NCI-H345 treated with DMSO at 0.1 percent for 48 hours (cell line): ENCODE data around the gene HECW1.
A peak's percentile ranks its signal among the peaks of the same experiment; 100 is the strongest.

Experiments used
- DNase-seq: peaks from one replicate; lab custom pipeline; 2025; ENCODE audit not compliant: unreplicated experiment; lab: John Stamatoyannopoulos, UW

HECW1 gene

DNA sequence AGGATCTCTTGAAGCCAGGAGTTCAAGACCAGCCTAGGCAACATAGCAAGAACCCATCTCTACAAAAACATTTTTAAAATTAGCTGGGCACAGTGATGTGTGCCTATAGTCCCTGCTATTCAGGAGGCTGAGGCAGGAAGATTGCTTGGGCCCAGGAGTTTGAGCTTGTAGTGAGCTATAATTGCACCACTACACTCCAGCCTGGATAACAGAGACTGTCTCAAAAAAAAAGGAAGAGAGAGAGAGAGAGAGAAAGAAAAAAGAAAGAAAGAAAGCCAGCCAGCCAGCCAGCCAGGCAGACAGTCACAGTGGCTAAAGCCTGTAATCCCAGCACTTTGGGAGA is 375.3 kb downstream of the HECW1 start:
- DNase-seq = no peak

DNA sequence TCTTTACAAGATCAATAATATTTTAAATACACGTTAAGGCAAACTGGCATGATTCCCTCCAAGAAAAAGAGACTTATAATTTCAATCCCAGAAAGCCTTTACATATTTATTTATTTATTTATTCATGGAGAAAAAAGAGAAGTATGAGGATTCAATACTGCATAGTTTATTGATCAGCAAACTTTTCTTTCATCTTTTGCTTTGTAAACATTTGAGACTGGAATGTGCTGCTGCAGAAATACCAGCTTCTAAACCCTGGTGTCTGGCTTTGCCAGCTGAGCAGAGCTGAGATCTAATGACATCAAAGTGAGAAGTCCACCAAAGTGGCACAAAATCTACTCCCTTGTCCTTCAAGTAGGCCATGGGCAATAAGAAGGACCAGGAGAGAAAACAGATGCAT is 376.8 kb downstream of the HECW1 start:
- DNase-seq = no peak

DNA sequence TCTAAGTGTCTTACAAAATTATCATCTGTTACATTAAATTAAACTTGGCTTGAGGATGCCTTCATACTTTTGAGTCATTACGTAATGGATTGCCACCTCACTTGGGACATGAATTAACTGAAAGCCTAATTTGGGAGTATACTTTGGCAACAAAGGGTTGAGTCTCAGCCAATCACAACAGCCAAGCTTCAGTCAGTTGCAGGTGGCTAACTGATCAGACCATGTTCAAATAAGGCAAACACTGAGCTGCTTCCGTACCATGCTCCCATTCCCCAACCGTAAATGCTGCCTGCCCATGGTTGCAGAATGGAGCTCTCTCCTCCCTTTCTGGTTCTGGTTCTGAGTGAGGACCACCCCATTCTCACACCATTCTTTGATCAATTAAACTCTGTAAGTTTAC is 377.6 kb downstream of the HECW1 start:
- DNase-seq = no peak

DNA sequence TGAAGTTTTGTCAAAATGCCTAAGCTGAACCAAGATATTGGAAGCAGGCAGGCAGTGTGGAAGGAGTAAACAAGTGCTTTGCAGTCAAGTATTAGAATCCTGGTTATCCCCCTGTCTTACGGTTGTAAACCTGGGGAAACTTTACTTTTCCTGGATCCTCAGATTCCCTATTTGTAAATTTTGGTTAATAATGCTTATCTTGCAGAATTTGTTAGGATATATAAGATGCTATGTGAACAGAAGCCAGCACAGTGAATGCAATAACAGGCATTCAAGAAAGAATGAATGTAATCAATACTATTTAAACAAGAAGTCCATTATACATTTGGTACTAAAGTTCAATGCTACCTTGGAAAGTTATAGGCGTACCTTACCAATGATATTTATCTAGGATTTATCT is 378.7 kb downstream of the HECW1 start:
- no peak for DNase-seq

DNA sequence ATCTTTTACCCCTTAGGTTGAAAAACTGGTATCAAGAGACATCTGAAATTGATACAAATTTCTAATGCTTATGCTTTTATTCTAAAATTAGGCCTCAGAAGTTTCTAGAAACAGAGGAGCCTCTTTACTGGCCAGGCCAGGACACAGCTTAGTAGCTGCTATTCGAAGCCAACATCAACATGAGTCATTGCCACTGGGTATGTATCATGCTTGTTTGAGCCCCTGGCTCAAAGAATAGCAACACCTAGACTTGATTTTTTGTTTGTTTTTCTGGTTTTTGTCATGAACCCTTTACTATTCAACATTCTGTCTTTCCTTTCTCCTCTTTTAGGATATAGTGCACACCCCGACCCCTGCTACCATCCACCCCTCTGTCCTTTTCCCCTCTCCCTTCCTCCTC is 379.5 kb downstream of the HECW1 start:
- no peak for DNase-seq

DNA sequence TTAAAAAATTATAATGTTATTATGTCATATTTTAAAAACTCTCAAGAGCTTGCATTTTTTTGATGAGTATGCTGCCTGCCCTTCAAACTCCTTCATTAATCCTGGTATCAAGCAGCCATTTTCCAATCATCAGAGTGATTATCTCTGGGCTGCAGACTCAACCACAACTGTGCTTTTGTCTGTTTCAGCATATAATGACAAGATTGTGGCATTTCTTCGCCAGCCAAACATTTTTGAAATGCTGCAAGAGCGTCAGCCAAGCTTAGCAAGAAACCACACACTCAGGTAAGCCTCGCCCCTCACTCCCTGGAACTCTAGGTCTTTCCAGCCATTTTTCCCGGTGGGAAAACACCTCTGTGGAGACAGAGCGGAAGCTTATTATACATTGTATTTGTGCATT is 380.4 kb downstream of the HECW1 start:
- no peak for DNase-seq

DNA sequence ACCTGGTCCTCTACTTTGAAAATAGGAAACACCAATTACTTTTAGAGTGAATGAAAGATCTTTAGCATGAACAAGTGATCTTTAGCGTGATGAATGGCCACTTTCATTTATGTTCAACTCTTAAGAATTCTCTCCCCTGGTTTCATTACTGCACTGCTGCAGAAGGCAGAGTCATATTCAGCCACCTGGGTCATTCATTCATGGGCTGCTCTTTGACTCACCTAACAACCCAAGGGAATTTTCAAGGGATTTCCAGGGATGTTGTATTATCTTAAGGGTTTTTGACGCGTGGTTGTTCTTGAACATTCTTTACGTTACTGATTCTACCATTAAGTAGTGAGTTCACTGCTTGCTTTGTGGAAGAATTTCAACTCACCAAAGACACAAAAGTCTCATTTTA is 383.1 kb downstream of the HECW1 start:
- no peak for DNase-seq

DNA sequence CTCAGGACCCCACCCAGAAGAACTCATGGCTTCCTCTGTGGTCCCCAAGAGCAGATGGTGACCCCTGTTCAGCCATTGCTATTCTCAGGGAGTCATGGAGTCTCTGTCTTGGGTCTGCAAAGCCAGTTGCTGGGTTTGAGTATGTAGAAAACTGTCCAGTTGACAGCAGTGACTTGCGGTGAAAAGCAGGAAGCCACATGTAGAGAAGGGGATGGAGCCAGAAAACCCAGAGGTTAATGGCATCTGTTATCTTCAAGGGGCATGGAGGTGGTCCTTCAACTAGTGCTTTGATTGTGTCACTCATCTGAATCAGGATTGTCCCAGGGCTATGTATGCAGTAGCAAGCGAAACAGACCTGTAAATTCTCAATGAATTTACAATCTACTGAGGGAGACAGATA is 384.1 kb downstream of the HECW1 start:
- DNase-seq = no peak

DNA sequence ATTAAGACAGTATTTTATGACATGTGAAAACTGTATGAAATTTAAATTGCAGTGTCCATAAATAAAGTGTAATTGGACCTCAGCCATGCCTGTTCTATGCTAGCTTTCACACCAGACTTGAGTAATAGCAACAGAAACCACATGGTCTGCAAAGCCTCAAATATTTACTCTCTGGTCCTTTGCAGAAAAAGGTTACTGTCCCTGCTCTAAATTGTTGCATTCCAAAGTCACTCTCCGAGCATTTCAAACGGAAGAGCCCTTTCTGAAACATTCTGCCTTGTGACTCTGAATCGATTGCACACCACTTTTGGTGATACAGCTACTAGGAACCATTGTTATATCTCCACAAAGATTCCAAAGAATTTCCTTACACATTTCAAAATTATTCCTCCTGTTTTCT is 389.4 kb downstream of the HECW1 start:
- DNase-seq = no peak

DNA sequence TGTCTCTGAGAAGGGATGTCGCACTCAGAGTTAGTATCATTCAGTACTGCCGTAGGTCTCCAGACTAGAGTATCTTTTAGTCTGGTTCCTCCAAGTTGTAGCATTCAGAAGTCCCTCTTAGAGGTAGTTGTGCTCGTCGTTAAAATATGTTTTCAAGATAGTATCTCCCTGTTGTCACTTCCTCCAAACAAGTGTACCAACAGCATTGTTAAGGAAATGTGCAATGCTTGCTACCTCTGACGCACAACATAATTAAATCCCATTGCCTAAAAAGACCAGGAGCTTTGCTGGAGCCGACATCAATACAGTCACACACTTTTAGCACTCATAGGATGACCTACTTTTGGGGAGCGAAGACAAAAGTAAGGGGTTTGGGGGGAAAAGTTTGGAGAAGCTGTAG is 390.5 kb downstream of the HECW1 start:
- DNase-seq = no peak

DNA sequence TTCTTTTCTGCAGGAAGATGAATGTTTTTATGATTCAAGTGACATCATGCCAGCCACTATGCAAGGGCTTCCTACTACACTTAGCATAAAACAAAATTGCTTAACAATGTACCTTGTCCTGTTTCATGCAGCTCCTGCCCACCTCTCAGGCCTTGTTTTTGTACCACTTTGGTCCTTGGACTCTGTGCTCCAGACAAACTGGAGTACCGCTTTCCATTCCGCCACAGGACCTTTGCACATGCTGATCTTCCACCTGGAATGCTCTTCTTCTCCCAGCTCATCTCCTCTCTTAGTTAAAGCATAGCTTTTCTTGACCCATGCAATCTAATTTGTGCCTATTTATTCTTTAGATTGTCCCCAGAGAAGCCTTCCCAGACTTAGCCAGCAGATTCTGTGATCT is 393.0 kb downstream of the HECW1 start:
- no peak for DNase-seq

DNA sequence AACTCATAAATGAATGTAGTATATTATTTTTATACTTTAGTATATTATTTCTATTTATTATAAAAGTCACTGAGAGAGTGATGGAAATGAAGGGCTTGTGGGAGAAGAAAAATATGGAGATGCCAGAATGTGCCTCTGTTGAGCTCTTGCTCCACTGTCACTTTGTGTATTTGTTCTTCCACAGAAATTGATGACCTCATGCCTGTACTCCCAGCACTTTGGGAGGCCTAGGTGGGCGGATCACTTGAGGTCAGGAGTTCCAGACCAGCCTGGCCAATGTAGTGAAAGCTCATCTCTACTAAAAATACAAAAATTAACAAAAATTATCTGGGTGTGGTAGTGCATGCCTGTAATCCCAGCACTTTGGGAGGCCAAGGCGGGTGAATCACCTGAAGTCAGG is 394.0 kb downstream of the HECW1 start:
- no peak for DNase-seq

DNA sequence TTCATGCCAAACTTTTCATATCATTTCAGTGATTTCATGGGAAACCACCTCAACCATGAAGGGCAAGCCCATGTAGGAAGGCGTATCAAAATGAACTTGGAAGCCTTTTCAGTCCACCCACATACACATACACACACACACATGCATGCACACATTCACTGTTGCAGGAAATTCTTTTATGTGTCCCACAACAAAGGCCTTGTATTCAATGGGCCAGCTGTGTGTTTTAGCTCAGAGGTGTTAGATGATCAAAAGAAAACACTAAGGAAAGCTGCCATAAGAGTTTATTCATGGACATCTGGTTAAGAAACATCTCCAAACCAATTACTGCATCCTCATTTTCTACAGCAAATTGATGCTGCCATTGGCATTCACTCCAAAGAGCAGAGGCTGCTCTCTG is 396.0 kb downstream of the HECW1 start:
- DNase-seq = no peak

DNA sequence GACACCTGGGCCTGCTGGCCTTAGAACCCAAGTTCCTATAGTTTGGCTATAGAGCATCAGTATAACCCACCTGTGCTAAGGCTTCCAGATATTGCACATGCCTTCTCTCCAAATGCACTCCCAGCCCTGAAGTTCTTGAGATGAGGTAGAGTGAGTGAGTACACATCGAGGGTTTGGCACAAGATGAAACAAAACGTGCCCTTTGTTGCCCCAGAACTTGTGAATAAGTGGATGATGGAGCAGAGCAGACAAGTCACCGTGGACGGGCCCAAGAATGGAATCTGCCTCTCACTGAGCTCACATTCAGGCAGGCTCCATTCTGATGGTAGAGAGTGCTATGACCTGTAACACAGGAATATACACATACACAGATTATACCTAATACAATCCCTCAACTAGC is 397.5 kb downstream of the HECW1 start:
- DNase-seq = no peak

DNA sequence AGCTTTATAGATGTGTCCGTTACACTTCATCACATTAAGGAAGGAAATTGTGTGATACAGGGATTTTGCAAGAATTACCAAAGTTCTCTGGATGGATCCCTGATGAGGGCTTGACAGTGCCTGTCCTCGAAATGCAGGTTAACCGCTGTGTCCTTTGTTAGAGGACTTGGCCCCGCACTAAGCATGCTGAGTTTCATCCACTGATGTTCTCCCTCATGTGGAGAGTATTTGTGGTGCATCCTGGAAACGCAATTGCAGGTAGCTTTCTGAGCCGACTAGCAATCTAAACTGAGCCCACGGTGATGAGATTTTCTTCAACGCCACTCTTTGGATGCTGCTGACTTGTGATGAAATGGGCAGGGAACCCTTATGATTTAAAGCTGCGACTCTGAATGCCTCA is 398.6 kb downstream of the HECW1 start:
- no peak for DNase-seq

DNA sequence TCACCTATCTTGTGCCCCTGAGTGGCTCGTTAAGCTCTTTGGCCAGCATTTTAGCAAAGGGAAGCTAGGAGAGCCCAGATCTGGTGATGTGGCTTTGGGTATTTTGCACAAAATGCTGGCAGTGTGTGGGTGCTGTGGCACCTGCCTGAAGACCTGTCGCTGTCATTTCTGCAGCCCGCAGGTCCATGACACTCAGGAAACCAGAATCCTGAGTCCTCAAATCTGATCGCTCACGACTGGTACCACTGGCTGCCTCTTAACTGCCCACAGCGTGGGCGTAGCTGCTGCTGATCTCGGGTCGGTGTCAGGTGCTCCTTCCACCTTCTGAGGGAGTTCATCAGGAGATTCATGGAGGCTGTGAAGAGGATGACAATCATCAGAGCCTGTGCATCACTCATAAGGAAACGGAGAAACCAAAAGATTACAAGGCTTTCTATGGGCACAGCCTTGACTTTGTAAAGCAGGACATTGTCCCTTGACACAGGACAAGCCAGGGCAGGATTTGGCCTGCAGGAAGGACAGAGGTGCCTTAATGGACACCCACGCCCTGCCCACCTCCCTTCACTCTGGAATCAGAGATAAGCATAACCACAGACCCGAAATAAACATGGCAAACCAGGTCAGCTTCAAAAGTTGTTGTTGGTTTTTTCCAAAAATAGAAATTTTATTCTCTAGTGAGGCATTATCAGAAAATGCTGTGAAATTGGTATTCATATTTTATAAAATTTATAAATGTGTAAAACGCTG is 399.5 kb downstream of the HECW1 start:
- DNase-seq = no peak

DNA sequence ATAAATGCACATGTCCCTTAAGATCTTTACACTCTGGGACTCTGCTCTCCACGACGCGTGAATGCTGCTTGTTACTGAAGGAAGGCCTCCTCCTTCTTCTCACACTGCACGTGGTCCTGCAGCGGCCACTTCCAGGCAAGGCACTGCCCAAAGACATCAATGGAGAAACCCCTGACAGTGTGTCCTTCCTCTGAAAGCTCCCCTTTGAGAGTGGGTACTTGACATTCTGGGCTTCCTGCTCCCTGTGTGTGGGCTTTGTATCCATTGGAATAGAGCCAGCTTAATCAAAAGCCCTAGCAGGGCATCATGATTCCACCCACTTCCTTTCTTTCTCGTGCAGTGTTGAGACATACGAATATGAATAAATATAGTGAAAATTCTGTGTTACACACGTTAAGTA is 400.8 kb downstream of the HECW1 start:
- peak; percentile 87 for DNase-seq

DNA sequence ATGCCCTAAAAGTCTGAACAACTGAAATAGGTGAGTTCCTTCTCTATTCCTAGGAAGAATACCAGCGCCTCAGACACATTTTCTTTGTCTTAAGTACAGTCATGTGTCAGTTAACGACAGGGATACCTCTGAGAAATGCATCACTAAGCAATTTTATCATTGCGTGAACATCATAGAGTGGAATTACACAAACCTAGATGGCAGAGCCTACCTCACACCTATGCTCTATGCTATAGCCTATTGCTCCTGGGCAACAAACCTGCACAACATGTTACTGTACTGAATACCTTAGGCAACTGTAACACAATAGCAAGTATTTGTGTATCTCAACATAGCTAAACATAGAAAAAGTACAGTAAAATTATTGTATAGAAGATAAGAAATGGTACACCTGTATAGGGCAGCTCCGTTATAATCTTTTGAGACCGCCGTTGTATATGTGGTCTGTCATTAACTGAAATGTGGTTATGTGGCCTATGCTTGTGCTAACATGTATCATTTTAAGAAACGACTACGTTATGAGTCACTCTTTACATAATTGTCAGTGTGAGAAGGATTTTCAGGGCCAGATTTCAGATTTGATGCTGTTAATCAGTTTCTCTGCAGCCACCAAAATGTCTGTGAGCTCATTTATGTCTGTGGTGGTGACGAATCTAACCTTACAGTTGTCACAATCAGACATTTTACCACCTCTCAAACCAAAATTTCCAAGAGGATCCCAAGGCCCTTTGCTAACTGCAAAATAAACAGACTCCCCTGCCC is 404.3 kb downstream of the HECW1 start:
- DNase-seq = no peak

DNA sequence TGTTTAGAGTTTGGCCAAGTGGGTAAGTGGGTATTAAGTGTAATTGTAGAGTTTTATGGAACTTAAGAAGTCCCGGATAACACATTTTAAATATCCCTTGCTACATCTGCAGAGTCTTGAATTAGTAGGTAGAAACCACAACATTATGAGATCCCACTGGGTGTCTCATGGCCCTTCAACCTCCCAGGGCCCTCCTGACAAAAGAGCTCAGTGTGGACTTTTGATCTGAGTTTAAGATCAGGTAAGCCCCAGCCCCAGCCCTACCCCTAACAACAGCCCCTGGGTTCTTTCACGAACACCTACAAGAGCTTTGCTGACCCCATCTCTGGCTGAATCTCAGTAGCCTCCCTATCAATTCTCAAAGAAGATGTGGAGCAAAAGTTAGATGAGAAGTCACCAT is 405.0 kb downstream of the HECW1 start:
- DNase-seq = no peak

DNA sequence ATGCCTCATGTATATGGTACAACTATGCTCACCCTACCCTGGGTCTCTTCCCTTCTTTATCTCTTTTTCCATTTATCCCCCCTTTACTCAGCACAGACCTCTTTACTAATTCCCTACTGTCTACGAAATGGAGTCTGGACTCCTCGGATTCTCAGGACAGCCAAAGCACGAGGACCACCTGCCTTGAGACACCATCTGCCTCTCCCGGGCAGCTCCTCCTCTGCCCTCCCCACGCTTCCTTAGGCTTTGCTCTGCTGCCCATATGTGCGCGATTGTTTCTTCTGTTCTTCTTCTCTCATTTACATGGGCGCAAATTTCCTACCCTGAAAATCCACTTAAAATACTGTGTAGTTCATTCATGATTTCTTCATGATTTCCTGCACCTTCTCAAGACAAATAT is 407.8 kb downstream of the HECW1 start:
- no peak for DNase-seq

DNA sequence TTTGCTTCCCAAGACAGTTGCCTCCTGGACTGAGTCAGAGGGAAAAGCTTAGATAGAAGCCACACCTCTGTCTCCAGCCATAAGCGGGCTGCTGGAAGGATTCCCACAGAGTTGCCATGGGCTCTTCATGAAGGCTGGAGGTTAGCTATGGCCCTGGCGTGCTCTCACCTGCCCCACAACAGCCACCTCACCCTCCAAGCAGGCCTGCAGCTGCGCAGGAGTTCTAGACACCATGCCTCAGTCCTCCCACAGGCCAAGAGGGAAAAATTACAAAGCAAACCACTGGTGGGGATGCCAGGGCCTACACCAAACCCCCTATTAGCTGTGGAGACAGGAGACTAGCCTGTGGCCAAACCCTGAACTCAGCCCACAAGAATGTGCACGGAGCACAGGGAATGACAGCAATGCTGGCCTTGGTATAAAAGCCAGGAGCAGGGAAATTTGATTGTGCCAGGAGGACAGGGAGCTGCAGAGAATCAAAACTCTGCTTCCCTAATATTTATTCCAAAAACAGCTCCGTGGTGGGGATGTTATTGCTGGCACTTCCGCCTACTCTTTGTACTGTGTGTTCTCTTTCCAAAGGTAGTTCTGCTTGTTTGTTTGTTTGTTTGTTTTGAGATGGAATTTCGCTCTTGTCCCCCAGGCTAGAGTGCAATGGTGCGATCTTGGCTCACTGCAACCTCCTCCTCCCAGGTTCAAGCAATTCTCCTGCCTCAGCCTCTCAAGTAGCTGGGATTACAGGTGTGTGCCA is 410.1 kb downstream of the HECW1 start:
- no peak for DNase-seq
